Esophagus squamous epithelium (tissue), 4 donors: ENCODE measurements around the gene TMEM63C.

Experiments used
- POLR2A ChIP-seq, 4 donors: fragments of 450-650 bp; IDR thresholded peaks; one replicate each; pipeline ENCODE4 v1.6.1; 2017; ENCODE audit warnings: antibody characterized with exemption in 4 of 4, mild to moderate bottlenecking in 4 of 4, moderate library complexity in 3 of 4
- TF ChIP-seq, protein P1 (sequence below), 6 experiments: fragments of 450-650 bp in 4 of 6; fragments of 200-600 bp in 2 of 6; sonication (generic) in 2 of 6; IDR thresholded peaks; one replicate each; pipeline ENCODE4 v1.5.1; 2016 to 2019; ENCODE audit warnings: antibody characterized with exemption in 6 of 6, mild to moderate bottlenecking in 4 of 6, moderate library complexity in 4 of 6

GRCh38 chr14:77145975-77146740, 35.4 kb upstream of the TMEM63C start:
- TF ChIP-seq, protein P1, sequence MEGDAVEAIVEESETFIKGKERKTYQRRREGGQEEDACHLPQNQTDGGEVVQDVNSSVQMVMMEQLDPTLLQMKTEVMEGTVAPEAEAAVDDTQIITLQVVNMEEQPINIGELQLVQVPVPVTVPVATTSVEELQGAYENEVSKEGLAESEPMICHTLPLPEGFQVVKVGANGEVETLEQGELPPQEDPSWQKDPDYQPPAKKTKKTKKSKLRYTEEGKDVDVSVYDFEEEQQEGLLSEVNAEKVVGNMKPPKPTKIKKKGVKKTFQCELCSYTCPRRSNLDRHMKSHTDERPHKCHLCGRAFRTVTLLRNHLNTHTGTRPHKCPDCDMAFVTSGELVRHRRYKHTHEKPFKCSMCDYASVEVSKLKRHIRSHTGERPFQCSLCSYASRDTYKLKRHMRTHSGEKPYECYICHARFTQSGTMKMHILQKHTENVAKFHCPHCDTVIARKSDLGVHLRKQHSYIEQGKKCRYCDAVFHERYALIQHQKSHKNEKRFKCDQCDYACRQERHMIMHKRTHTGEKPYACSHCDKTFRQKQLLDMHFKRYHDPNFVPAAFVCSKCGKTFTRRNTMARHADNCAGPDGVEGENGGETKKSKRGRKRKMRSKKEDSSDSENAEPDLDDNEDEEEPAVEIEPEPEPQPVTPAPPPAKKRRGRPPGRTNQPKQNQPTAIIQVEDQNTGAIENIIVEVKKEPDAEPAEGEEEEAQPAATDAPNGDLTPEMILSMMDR (IDR thresholded peaks at IDR 0.05), result no peak
- no peak for TF ChIP-seq POLR2A (IDR thresholded peaks at IDR 0.05)
